IMR-90 (cell line): ENCODE measurements around the gene CASP8. TPM values are rescaled to one million over a fixed set of nuclear protein-coding genes. Genes with fewer than 3 reads are reported as not detected.

Experiments used
- ATAC-seq: fragments of 200-7000 bp; cut with Tn5 transposase; 2 replicates; pipeline ENCODE4 v1.9.1; 2020; ENCODE audit warnings: low read depth, mild to moderate bottlenecking, moderate library complexity
- BruUV-seq: library from RNA; stranded (reverse); fragments of 400-500 nt; replicated peaks from 2 replicates; lab custom pipeline; 2021; lab: Mats Ljungman, UMichigan
- CTCF ChIA-PET: fragments of 300-600 bp; formaldehyde crosslinking; extraction: SDS; loops from one replicate; lab custom pipeline; 2021; ENCODE audit warnings: antibody characterized with exemption; lab: Yijun Ruan, JAX
- POLR2A ChIA-PET: fragments of 300-600 bp; sonication (Branson Sonifier 250); formaldehyde crosslinking; loops from one replicate; lab custom pipeline; 2022; ENCODE audit warnings: antibody characterized with exemption; ENCODE audit not compliant: unreplicated experiment; lab: Charles Lee
- DNase-seq: peaks from one replicate; pipeline ENCODE4 v3.0.0; 2013
- H2AFZ ChIP-seq: replicated peaks from 2 replicates; pipeline ENCODE3; 2013; ENCODE audit warnings: low read length, mild to moderate bottlenecking; ENCODE audit not compliant: poor library complexity
- H2AK5ac ChIP-seq: 2 replicates; pipeline ENCODE4 v1.6.1; 2013; ENCODE audit warnings: low read depth, low read length, inconsistent platforms
- H2AK9ac ChIP-seq: replicated peaks from 2 replicates; pipeline ENCODE3; 2013; ENCODE audit warnings: mild to moderate bottlenecking, low read depth, low read length, moderate library complexity; ENCODE audit not compliant: poor library complexity
- H2BK120ac ChIP-seq: 2 replicates; pipeline ENCODE4 v1.6.1; 2013; ENCODE audit warnings: low read depth, low read length, inconsistent platforms
- H2BK15ac ChIP-seq: 3 replicates; pipeline ENCODE4 v1.6.1; 2013; ENCODE audit warnings: low read depth, low read length, inconsistent platforms
- H2BK20ac ChIP-seq: 2 replicates; pipeline ENCODE4 v1.6.1; 2013; ENCODE audit warnings: low read depth, mild to moderate bottlenecking, inconsistent platforms, low read length, moderate library complexity
- H2BK5ac ChIP-seq: 2 replicates; pipeline ENCODE4 v1.6.1; 2013; ENCODE audit warnings: mild to moderate bottlenecking, low read depth, low read length, inconsistent platforms; ENCODE audit not compliant: poor library complexity, severe bottlenecking
- H3K14ac ChIP-seq: replicated peaks from 2 replicates; pipeline ENCODE4 v1.6.1; 2013; ENCODE audit warnings: low read depth, low read length, inconsistent platforms
- H3K18ac ChIP-seq: 2 replicates; pipeline ENCODE4 v1.6.1; 2013; ENCODE audit warnings: low read depth, low read length, control low read depth
- H3K23ac ChIP-seq: 2 replicates; pipeline ENCODE4 v1.6.1; 2013; ENCODE audit warnings: low read depth, low read length, inconsistent platforms
- H3K27ac ChIP-seq: 2 replicates; pipeline ENCODE4 v1.5.1; 2013; ENCODE audit warnings: mild to moderate bottlenecking, control low read depth, low read length; ENCODE audit not compliant: insufficient read depth
- H3K27me3 ChIP-seq: 2 replicates; pipeline ENCODE4 v1.6.1; 2013; ENCODE audit warnings: low read length; ENCODE audit not compliant: control insufficient read depth, insufficient read depth
- H3K36me3 ChIP-seq: 2 replicates; pipeline ENCODE4 v1.6.1; 2013; ENCODE audit warnings: low read length, mixed read lengths; ENCODE audit not compliant: control insufficient read depth, insufficient read depth
- H3K4ac ChIP-seq: 2 replicates; pipeline ENCODE4 v1.6.1; 2013; ENCODE audit warnings: low read depth, low read length, inconsistent platforms
- H3K4me1 ChIP-seq: 2 replicates; pipeline ENCODE4 v1.6.1; 2013; ENCODE audit warnings: low read length, mixed read lengths; ENCODE audit not compliant: control insufficient read depth, insufficient read depth
- H3K4me2 ChIP-seq: 2 replicates; pipeline ENCODE4 v1.6.1; 2013; ENCODE audit warnings: low read depth, mild to moderate bottlenecking, control low read depth, low read length, moderate library complexity
- H3K4me3 ChIP-seq: 2 replicates; pipeline ENCODE4 v1.5.1; 2013; ENCODE audit warnings: low read depth, mild to moderate bottlenecking, control low read depth, low read length, moderate library complexity; ENCODE audit not compliant: insufficient read depth
- H3K56ac ChIP-seq: 2 replicates; pipeline ENCODE4 v1.6.1; 2013; ENCODE audit warnings: low read length, inconsistent platforms; ENCODE audit not compliant: insufficient read depth; ENCODE audit errors: extremely low read depth
- H3K79me1 ChIP-seq, 2 experiments: 2 replicates each; pipeline ENCODE4 v1.6.1; 2013; ENCODE audit warnings: low read length in 2 of 2, inconsistent platforms in 1 of 2, low read depth in 1 of 2
- H3K9ac ChIP-seq: 2 replicates; pipeline ENCODE4 v1.6.1; 2013; ENCODE audit warnings: low read depth, low read length, control low read depth
- H3K9me1 ChIP-seq: 2 replicates; pipeline ENCODE4 v1.6.1; 2013; ENCODE audit warnings: low read length, inconsistent platforms; ENCODE audit not compliant: insufficient read depth
- H3K9me3 ChIP-seq: 2 replicates; pipeline ENCODE4 v1.6.1; 2013; ENCODE audit warnings: low read length; ENCODE audit not compliant: control insufficient read depth, insufficient read depth
- H4K20me1 ChIP-seq: 2 replicates; pipeline ENCODE4 v1.6.1; 2013; ENCODE audit warnings: low read length, inconsistent platforms; ENCODE audit not compliant: insufficient read depth
- H4K5ac ChIP-seq: 2 replicates; pipeline ENCODE4 v1.6.1; 2013; ENCODE audit warnings: mild to moderate bottlenecking, low read depth, low read length, control low read depth
- H4K8ac ChIP-seq, 2 experiments: 2 replicates each; pipeline ENCODE4 v1.6.1; 2013; ENCODE audit warnings: low read depth in 2 of 2, low read length in 2 of 2, control low read depth in 1 of 2, inconsistent platforms in 1 of 2
- H4K91ac ChIP-seq: 2 replicates; pipeline ENCODE4 v1.6.1; 2013; ENCODE audit warnings: low read depth, low read length, inconsistent platforms; ENCODE audit not compliant: insufficient read depth
- CEBPB ChIP-seq: IDR thresholded peaks from 2 replicates; pipeline ENCODE4 v1.6.1; 2012; ENCODE audit warnings: low read depth, low read length, improper control_type of control experiment
- WGBS, 2 experiments: methylation state at CpG; one replicate each; pipeline versions ENCODE4 v1.1.5 to v1.1.7; 2013; ENCODE audit warnings: missing lambda C conversion rate in 2 of 2; ENCODE audit not compliant: insufficient read length in 1 of 2; ENCODE audit errors: extremely low coverage in 2 of 2; 5-methylcytosine and 5-hydroxymethylcytosine counted together
- dilution Hi-C: fragments of 300-500 bp; cut with HindIII; formaldehyde crosslinking; loops from one replicate; pipeline ENCODE4 v1.14.3; 2018; ENCODE audit warnings: low sequenced_read_pairs; ENCODE audit not compliant: unreplicated experiment
- in situ Hi-C: fragments of 300-500 bp; cut with MboI; formaldehyde crosslinking; loops from 3 replicates; pipeline ENCODE4 v1.14.3; 2019; ENCODE audit warnings: low sequenced_read_pairs, inconsistent platforms, mixed read lengths
- intact Hi-C: fragments of 100-400 bp; cut with micrococcal nuclease; formaldehyde crosslinking; loops from 2 replicates; pipeline ENCODE4 v1.10.0; 2022
- polyA plus RNA-seq, 3 experiments: library from polyadenylated mRNA; depleted of rRNA; stranded (reverse); fragments of >200 nt; gene quantifications; 2 replicates each; pipeline ENCODE4 v1.2.3, GENCODE V29; 2012; ENCODE audit warnings: low replicate concordance in 1 of 3
- total RNA-seq: library from RNA; depleted of rRNA; stranded (reverse); fragments of >200 nt; gene quantifications from 2 replicates; pipeline ENCODE4 v1.2.3, GENCODE V29; 2012
- TF ChIP-seq, protein P1 (sequence below): fragments of 150-350 bp; IDR thresholded peaks from 2 replicates; pipeline ENCODE4 v1.6.1; 2017; ENCODE audit warnings: mild to moderate bottlenecking, antibody characterized with exemption, low read length, low read depth

The CASP8 gene
- total and polyA plus RNA-seq, 2 of the 4 experiments (the other 2 are of a cell fraction) = 13.1 to 17.0 TPM

GRCh38 chr2:201255408-201256033, 4.8 kb upstream of the CASP8 start:
- H3K27me3 ChIP-seq = no peaks in the 10 kb centered on the region
- no peaks in the 10 kb centered on the region for H4K20me1 ChIP-seq
- H3K4me3 ChIP-seq = no peak overlapping the region
- no peak overlapping the region for H4K5ac ChIP-seq
- CTCF ChIA-PET = interaction anchor here (0.5 to 1.3 kb wide), 2 partner anchors 11 to 18 kb away, joined by 3 to 4 read pairs; no protein-coding TSS in a partner anchor
- peak overlapping the region; percentile 29; the same call in 1 of the 2 replicates for H3K4ac ChIP-seq
- no peak overlapping the region; the same call in 1 of the 2 replicates for H3K14ac ChIP-seq
- in situ Hi-C loops = no loop called here
- peak overlapping the region; percentile 46; the same call in 1 of the 2 replicates for H4K91ac ChIP-seq
- 100% methylated on average over 1 of the region's 3 CpGs; no CpG with 5 or more reads in 1 of the 2 experiments for WGBS, 2 experiments
- 0 out of 2 replicates have a peak overlapping the region, but pooled peaks have one; percentile 39 for H2BK20ac ChIP-seq
- H2AFZ ChIP-seq = peak overlapping the region; percentile 51
- peaks cover 12% of the 10 kb centered on the region for H3K9me1 ChIP-seq
- no peak overlapping the region for H3K18ac ChIP-seq
- no peak overlapping the region for H3K27ac ChIP-seq
- no peak overlapping the region for H3K4me2 ChIP-seq
- peak overlapping the region; percentile 8; the same call in 1 of the 2 replicates for H2AK5ac ChIP-seq
- peaks cover 9% of the 10 kb centered on the region; the same call in 1 of the 2 replicates for H3K4me1 ChIP-seq
- intact Hi-C loops = loop anchor here (5.0 kb wide), 1 partner anchor 97 kb away; no protein-coding TSS in a partner anchor
- no peak overlapping the region for H2AK9ac ChIP-seq
- no peak overlapping the region for H2BK15ac ChIP-seq
- ATAC-seq (no peak), DNase-seq (no peak)
- 0 out of 2 replicates have a peak overlapping the region, but pooled peaks have one; percentile 8 for H2BK120ac ChIP-seq
- BruUV-seq = no TSS peak
- peak overlapping the region in 1 of 2 experiments; percentile 19; a peak in 2 of 4 replicates for H4K8ac ChIP-seq
- dilution Hi-C loops = no loop called here
- POLR2A ChIA-PET = no interaction called here
- peaks cover 11 to 25% of the 10 kb centered on the region in 2 experiments; a peak in 3 of 4 replicates for H3K79me1 ChIP-seq
- H2BK5ac ChIP-seq = no peak overlapping the region
- H3K9ac ChIP-seq = no peak overlapping the region
- peak; percentile 64 for TF ChIP-seq CEBPB
- TF ChIP-seq, protein P1, sequence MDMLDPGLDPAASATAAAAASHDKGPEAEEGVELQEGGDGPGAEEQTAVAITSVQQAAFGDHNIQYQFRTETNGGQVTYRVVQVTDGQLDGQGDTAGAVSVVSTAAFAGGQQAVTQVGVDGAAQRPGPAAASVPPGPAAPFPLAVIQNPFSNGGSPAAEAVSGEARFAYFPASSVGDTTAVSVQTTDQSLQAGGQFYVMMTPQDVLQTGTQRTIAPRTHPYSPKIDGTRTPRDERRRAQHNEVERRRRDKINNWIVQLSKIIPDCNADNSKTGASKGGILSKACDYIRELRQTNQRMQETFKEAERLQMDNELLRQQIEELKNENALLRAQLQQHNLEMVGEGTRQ = no peak
- H3K23ac ChIP-seq = no peak overlapping the region
- H3K36me3 ChIP-seq = no peaks in the 10 kb centered on the region
- H3K56ac ChIP-seq = no peak overlapping the region; the same call in 1 of the 2 replicates
- H3K9me3 ChIP-seq = peaks cover under 1% of the 10 kb centered on the region; the same call in 1 of the 2 replicates
